Right lobe of liver (tissue), 6 donors: Measurements from ENCODE around the gene CLTB. TPM values are rescaled to one million over a fixed set of nuclear protein-coding genes. Genes with fewer than 3 reads are reported as not detected.

Source experiments
- ATAC-seq, 4 donors: fragments of 200-7000 bp; cut with Tn5 transposase; one replicate each; pipeline ENCODE4 v1.9.1; 2020; ENCODE audit warnings: mild to moderate bottlenecking in 4 of 4, moderate library complexity in 4 of 4
- DNase-seq, 3 donors: peaks; one replicate each; pipeline ENCODE4 v3.0.0-alpha.2; 2020
- H3K27ac ChIP-seq, 3 donors: fragments of 200-600 bp; one replicate each; pipeline ENCODE4 v1.8.0; 2022
- H3K27me3 ChIP-seq, 2 donors: fragments of 200-600 bp; one replicate each; pipeline ENCODE4 v1.8.0; 2022
- H3K36me3 ChIP-seq, 4 donors: fragments of 200-600 bp; sonication (generic) in 1 of 4; one replicate each; pipeline versions ENCODE4 v1.5.1 to v1.8.0; 2017 to 2022; ENCODE audit warnings: control low read depth in 1 of 4
- H3K4me1 ChIP-seq, 4 donors: fragments of 200-600 bp; sonication (generic) in 1 of 4; one replicate each; pipeline versions ENCODE4 v1.5.1 to v1.8.0; 2017 to 2022; ENCODE audit warnings: control low read depth in 1 of 4
- H3K4me3 ChIP-seq, 3 donors: fragments of 200-600 bp; one replicate each; pipeline ENCODE4 v1.8.0; 2022
- H3K9me3 ChIP-seq, 4 donors: fragments of 200-600 bp; sonication (generic) in 1 of 4; one replicate each; pipeline versions ENCODE4 v1.5.1 to v1.8.0; 2017 to 2022; ENCODE audit warnings: control low read depth in 1 of 4
- POLR2A ChIP-seq: fragments of 450-650 bp; IDR thresholded peaks from one replicate; pipeline ENCODE4 v1.6.1; 2017; ENCODE audit warnings: antibody characterized with exemption, mild to moderate bottlenecking
- WGBS: methylation state at CpG from one replicate; pipeline ENCODE4 v1.1.6; 2018; ENCODE audit warnings: low coverage, low lambda C conversion rate; ENCODE audit not compliant: insufficient coverage; ENCODE audit errors: missing lambda C conversion rate; 5-methylcytosine and 5-hydroxymethylcytosine counted together
- intact Hi-C, 2 donors: fragments of 100-400 bp; cut with DNase I; formaldehyde crosslinking; loops; one replicate each; pipeline versions ENCODE4 v1.11.2 to v1.14.1; 2022
- total RNA-seq, 6 experiments: library from RNA; depleted of rRNA in 2 of 6; stranded (reverse); fragments of >200 nt in 2 of 6; fragmentation: NEBNext Ultra II Directional in 3 of 6; extraction: Animal tissue kit (Norgen Biotek cat#: 25700) in 3 of 6; gene quantifications; one replicate each; pipeline versions ENCODE4 v1.1.0 to v1.2.4, GENCODE V29; 2016 to 2023
- TF ChIP-seq, protein P1 (sequence below), 4 donors: fragments of 200-600 bp in 3 of 4; fragments of 450-650 bp in 1 of 4; IDR thresholded peaks; one replicate each; pipeline versions ENCODE4 v1.5.1 to v1.8.0; 2016 to 2022; ENCODE audit warnings: antibody characterized with exemption in 4 of 4, mild to moderate bottlenecking in 2 of 4
- donor health status: DM: no; HTN: yes; CAD: no.
- donor health status: DM: no; HTN: no; CAD: no.
- donor health status: DM: no; HTN: no; CAD: no.
- donor health status: DM: no; HTN: yes; CAD: no.
- donor health status: DM: no; HTN: yes; CAD: no.

Gene CLTB
- total RNA-seq, 6 experiments from 2014 or later = 28.6 to 73.0 (median 31.3) TPM

DNA sequence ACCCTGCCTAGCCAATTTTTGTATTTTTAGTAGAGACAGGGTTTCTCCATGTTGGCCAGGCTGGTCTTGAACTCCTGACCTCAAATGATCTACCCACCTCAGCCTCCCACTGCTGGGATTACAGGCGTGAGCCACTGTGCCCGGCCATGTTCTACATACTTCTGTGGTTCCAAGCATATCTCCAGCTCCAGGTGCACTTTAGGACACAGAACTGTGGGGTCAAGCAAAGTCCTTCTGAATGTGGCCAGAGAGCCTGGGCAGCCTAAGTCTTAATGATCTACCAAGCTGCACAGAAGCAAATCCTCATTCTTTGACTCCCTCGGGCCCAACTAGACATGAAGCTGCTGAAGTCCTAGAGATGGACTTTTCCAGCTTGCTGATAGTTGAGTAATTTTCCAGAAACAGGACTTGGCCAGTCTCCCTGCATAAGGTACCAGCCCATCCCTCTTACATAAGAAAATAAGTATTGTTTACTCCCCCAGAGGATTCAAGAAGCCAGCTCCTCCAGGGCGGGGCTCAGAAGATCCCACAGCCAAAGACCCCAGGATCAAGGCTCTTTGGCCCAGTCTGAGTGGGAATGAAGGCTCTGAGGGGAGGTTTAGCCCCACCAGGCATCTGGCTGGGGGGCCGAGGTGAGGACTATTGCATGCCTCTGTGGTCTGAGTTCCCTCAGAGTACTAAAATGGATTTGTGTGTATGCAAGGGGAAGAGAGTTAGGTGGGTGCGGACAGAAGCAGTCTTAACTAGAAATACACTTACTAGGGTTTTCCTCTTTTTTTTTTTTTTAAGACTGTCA lies 8.7 kb downstream of the CLTB start:
- Histone ChIP-seq H3K4me1 (no peaks in the 10 kb centered on the region), H3K27me3 (no peaks in the 10 kb centered on the region), H3K4me3 (no peak overlapping the region), H3K9me3 (no peaks in the 10 kb centered on the region), H3K27ac (no peak overlapping the region), H3K36me3 (peaks cover 3 to 12% (median 4%) of the 10 kb centered on the region in 4 donors)
- TF ChIP-seq, protein P1, sequence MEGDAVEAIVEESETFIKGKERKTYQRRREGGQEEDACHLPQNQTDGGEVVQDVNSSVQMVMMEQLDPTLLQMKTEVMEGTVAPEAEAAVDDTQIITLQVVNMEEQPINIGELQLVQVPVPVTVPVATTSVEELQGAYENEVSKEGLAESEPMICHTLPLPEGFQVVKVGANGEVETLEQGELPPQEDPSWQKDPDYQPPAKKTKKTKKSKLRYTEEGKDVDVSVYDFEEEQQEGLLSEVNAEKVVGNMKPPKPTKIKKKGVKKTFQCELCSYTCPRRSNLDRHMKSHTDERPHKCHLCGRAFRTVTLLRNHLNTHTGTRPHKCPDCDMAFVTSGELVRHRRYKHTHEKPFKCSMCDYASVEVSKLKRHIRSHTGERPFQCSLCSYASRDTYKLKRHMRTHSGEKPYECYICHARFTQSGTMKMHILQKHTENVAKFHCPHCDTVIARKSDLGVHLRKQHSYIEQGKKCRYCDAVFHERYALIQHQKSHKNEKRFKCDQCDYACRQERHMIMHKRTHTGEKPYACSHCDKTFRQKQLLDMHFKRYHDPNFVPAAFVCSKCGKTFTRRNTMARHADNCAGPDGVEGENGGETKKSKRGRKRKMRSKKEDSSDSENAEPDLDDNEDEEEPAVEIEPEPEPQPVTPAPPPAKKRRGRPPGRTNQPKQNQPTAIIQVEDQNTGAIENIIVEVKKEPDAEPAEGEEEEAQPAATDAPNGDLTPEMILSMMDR (IDR thresholded peaks at IDR 0.05) = no peak
- no peak for TF ChIP-seq POLR2A
- WGBS = 93% methylated on average over 2 of the region's 6 CpGs
- ATAC-seq (peak in 1 of 4 donors; percentile 25), DNase-seq (peak in 1 of 3 donors; percentile 38)
- intact Hi-C loops = no loop called here

DNA sequence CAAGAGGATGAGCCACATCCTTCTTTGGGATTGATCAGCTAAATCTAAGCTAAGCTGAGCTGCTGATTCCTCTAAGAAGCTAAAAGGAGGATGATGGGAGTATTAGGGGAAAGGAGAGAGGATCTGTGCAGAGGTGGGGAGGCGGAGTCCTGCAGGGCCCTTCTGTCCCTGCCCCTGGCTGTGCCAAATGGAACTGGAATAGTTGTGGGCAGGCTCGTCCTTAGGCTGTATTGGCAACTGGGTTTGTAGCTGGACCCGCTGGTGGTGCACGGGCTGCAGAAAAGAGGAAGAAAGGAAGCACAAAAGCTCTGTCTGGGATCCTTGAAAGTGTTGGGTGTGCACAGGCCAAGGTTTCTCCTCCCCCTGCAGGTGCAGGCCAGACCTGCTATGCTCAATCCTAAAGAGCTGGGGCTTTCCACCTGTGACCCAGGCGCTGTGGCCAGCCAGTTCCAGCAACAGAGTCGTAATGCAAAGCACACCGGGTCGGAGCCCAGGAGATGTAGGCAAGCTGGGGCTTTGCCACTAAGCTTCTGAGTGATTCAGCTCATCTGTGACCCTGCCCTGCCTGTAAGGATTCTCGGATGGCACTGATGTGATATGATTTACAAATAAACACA lies 9.8 kb downstream of the CLTB start:
- DNase-seq (peak in 1 of 3 donors; percentile 35), ATAC-seq (no peak)
- Histone ChIP-seq H3K9me3 (no peaks in the 10 kb centered on the region), H3K4me1 (no peaks in the 10 kb centered on the region), H3K4me3 (no peak overlapping the region), H3K36me3 (peaks cover 3 to 12% (median 4%) of the 10 kb centered on the region in 4 donors), H3K27ac (no peak overlapping the region), H3K27me3 (no peaks in the 10 kb centered on the region)
- 76% methylated on average over 4 of the region's 9 CpGs for WGBS
- intact Hi-C loops = no loop called here
- TF ChIP-seq, protein P1 (IDR thresholded peaks at IDR 0.05) = no peak
- no peak for TF ChIP-seq POLR2A

DNA sequence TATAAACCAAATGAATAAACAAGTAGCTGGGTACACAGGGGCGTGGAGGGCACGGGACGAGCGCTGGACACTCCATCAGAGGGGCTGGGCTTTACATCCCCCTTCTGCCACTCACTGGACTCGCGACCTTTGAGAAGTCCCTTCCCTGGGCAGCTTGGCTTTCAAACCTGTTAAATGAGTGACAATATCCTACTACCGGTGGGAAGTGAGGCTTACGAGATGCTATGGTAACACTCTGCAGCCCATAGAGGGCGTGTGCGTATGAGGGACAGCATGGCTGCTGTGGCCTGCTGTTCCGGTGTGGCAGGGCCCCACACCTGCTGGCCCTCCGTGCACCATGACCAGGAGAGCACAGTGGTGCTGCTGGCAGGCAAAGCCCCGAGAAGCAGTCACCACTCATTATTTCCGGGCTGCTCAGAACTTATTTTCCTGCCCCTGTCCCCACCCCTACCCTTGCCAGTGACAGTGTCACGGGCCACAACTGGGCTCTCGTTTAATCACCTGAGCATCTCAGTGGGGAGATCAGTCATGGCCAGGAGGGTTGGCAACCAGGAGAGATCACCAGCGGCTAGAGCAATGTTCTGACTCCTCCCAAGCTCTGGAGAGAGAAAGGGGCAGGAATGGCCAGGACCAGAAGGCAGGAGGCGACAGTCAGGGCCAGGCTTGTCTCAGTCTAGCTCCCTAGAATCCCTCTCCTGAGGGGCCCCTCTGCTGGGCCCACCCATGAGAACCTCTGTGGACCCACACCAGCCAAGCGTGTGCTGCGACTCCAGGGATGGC lies 10.5 kb downstream of the CLTB start:
- whole genome bisulfite sequencing = 84% methylated on average over 9 of the region's 20 CpGs
- intact Hi-C loops = no loop called here
- Histone ChIP-seq H3K27me3 (no peaks in the 10 kb centered on the region), H3K36me3 (peaks cover 3 to 12% (median 4%) of the 10 kb centered on the region in 4 donors), H3K4me3 (no peak overlapping the region), H3K27ac (no peak overlapping the region), H3K4me1 (no peaks in the 10 kb centered on the region), H3K9me3 (no peaks in the 10 kb centered on the region)
- DNase-seq (peak in 1 of 3 donors; percentile 17), ATAC-seq (peak in 2 of 4 donors; percentile 15 to 21)
- TF ChIP-seq, protein P1 (IDR thresholded peaks at IDR 0.05) = no peak
- no peak for TF ChIP-seq POLR2A

DNA sequence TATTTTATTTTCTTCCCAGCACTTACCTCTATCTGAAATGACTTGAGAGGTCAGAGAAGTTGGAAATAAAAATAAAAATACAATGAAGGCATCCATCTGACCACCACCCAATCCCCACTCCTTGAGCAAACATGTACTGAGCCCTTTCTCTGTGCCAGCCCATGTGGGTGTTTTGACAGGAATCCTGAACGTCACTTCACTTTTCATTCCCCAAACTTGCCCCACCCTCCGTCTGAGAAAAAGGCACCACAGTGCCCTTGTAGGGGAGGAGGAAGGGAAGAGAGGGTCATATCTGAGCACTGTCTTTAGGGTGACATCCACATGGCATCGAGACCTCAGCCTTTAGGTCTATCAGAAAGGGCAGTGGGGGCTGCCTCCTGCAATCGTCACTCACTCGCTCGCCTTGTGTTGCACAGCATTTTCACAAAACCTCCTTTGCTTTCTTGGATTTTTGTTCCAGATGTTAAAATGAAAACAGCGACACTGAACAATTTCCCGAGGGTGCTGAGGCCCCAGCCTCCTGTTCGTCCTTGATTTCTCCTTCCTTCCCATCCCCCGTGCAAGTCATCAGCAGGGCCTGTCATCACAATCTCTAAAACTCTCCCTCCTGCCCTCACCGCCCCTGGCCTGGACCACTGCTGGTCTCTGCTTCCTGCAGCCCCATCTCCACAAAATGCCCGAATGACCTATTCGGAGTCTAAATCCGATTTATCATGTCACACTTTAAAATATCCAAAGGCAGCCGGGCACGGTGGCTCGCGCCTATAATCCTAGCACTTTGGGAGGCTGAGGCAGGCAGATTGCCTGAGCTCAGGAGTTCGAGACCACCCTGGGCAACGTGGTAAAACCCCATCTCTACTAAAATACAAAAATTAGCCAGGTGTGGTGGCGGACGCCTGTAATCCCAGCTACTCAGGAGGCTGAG lies 14.8 kb downstream of the CLTB start:
- Histone ChIP-seq H3K4me3 (no peak overlapping the region), H3K27ac (no peak overlapping the region), H3K9me3 (no peaks in the 10 kb centered on the region), H3K27me3 (no peaks in the 10 kb centered on the region), H3K4me1 (no peaks in the 10 kb centered on the region), H3K36me3 (peaks cover 0 to under 1% (median under 1%) of the 10 kb centered on the region in 4 donors)
- DNase-seq (no peak), ATAC-seq (no peak)
- intact Hi-C loops = no loop called here
- TF ChIP-seq POLR2A = no peak
- TF ChIP-seq, protein P1 (IDR thresholded peaks at IDR 0.05) = no peak
- 94% methylated on average over 15 of the region's 22 CpGs for whole genome bisulfite sequencing
